HG02981 (cell line): Measurements from ENCODE around the gene APBA2.
"Not testable (repeated sequence)": the region's sequence is repeated elsewhere in the genome, so short reads cannot be mapped to it uniquely, and the experiment has no call there.

Experiments used
- ATAC-seq: cut with Tn5 transposase; IDR thresholded peaks from one replicate; pipeline ENCODE4 v1.9.1; 2021; ENCODE audit warnings: mild to moderate bottlenecking, moderate library complexity; ENCODE audit not compliant: unreplicated experiment

The APBA2 gene

GRCh38 chr15:29031502-29032228 is 145.9 kb downstream of the APBA2 start:
- no peak for ATAC-seq

GRCh38 chr15:29032229-29032625 is 146.5 kb downstream of the APBA2 start:
- ATAC-seq: no peak

- no peak for ATAC-seq
Measured at GRCh38 chr15:29032751-29033150, 147.0 kb downstream of the APBA2 start.

- no peak for ATAC-seq
Measured at GRCh38 chr15:29034151-29034550, 148.4 kb downstream of the APBA2 start.

GRCh38 chr15:29034593-29035335 is 149.0 kb downstream of the APBA2 start:
- no peak for ATAC-seq

- ATAC-seq: no peak
Measured at GRCh38 chr15:29035336-29036285, 149.8 kb downstream of the APBA2 start.

GRCh38 chr15:29037997-29038705 is 152.4 kb downstream of the APBA2 start:
- no peak for ATAC-seq

GRCh38 chr15:29039466-29040369 is 153.9 kb downstream of the APBA2 start:
- no peak for ATAC-seq

GRCh38 chr15:29040370-29040751 is 154.6 kb downstream of the APBA2 start:
- no peak for ATAC-seq

GRCh38 chr15:29043736-29044502 is 158.1 kb downstream of the APBA2 start:
- ATAC-seq: no peak

- no peak for ATAC-seq
Measured at GRCh38 chr15:29044503-29044901, 158.7 kb downstream of the APBA2 start.

- ATAC-seq: not testable (repeated sequence)
Measured at GRCh38 chr15:29045161-29045560, 159.4 kb downstream of the APBA2 start.

GRCh38 chr15:29045717-29046116 is 159.9 kb downstream of the APBA2 start:
- ATAC-seq: no peak

- ATAC-seq: no peak
Measured at GRCh38 chr15:29046281-29046810, 160.6 kb downstream of the APBA2 start.

GRCh38 chr15:29046977-29047376 is 161.2 kb downstream of the APBA2 start:
- no peak for ATAC-seq

GRCh38 chr15:29048011-29048410 is 162.2 kb downstream of the APBA2 start:
- no peak for ATAC-seq

GRCh38 chr15:29050870-29051269 is 165.1 kb downstream of the APBA2 start:
- no peak for ATAC-seq

GRCh38 chr15:29051422-29051821 is 165.6 kb downstream of the APBA2 start:
- ATAC-seq: no peak

GRCh38 chr15:29053006-29053405 is 167.2 kb downstream of the APBA2 start:
- no peak for ATAC-seq
